Breast epithelium (tissue), 4 donors: Measurements from ENCODE around the gene ETS1. TPM values are rescaled to one million over a fixed set of nuclear protein-coding genes. Genes with fewer than 3 reads are reported as not detected.

Experiments used
- DNase-seq, 2 donors: peaks; one replicate each; pipeline ENCODE4 v3.0.0-alpha.2; 2019; ENCODE audit warnings: low spot score in 2 of 2
- H3K27ac ChIP-seq, 2 donors: fragments of 200-600 bp; sonication (generic) in 1 of 2; one replicate each; pipeline ENCODE4 v1.5.1; 2016 to 2019; ENCODE audit warnings: mild to moderate bottlenecking in 1 of 2
- H3K27me3 ChIP-seq, 2 donors: fragments of 200-600 bp; sonication (generic) in 1 of 2; one replicate each; pipeline versions ENCODE4 v1.5.1 to v1.6.0; 2017 to 2019; ENCODE audit warnings: control low read depth in 1 of 2, mild to moderate bottlenecking in 1 of 2
- H3K36me3 ChIP-seq: fragments of 200-600 bp; one replicate; pipeline ENCODE4 v1.5.1; 2019
- H3K4me1 ChIP-seq, 2 donors: fragments of 200-600 bp; sonication (generic); one replicate each; pipeline ENCODE4 v1.5.1; 2016 to 2019; ENCODE audit warnings: control low read depth in 1 of 2
- H3K4me3 ChIP-seq, 3 donors: fragments of 200-600 bp; sonication (generic); 1 replicate in 2 of 3; 2 replicates in 1 of 3; pipeline ENCODE4 v1.5.1; 2016 to 2019; ENCODE audit warnings: mild to moderate bottlenecking in 3 of 3, moderate library complexity in 2 of 3
- H3K9me3 ChIP-seq, 2 donors: fragments of 200-600 bp; sonication (generic) in 1 of 2; one replicate each; pipeline ENCODE4 v1.5.1; 2016 to 2019; ENCODE audit warnings: control low read depth in 1 of 2
- POLR2A ChIP-seq: fragments of 450-650 bp; IDR thresholded peaks from one replicate; pipeline ENCODE4 v1.6.1; 2016; ENCODE audit warnings: antibody characterized with exemption, mild to moderate bottlenecking, moderate library complexity
- POLR2AphosphoS5 ChIP-seq, 3 donors: sonication (generic); formaldehyde crosslinking; IDR thresholded peaks; one replicate each; pipeline ENCODE4 v1.6.1; 2017; ENCODE audit warnings: antibody characterized with exemption in 3 of 3
- intact Hi-C: fragments of 100-400 bp; cut with DNase I; formaldehyde crosslinking; loops from one replicate; pipeline ENCODE4 v1.15.1; 2023; ENCODE audit warnings: low total_unique reads
- total RNA-seq, 3 donors: library from RNA; depleted of rRNA; stranded (reverse); fragments of >200 nt; gene quantifications; one replicate each; pipeline ENCODE4 v1.1.0, GENCODE V29; 2016
- TF ChIP-seq, protein P1 (sequence below), 3 donors: fragments of 450-650 bp; IDR thresholded peaks; one replicate each; pipeline ENCODE4 v1.5.1; 2016 to 2017; ENCODE audit warnings: antibody characterized with exemption in 3 of 3, mild to moderate bottlenecking in 3 of 3, moderate library complexity in 3 of 3

ETS1 gene
- total RNA-seq, 3 donors from 2014 or later, result 65.6 to 92.1 (median 73.2) TPM

DNA sequence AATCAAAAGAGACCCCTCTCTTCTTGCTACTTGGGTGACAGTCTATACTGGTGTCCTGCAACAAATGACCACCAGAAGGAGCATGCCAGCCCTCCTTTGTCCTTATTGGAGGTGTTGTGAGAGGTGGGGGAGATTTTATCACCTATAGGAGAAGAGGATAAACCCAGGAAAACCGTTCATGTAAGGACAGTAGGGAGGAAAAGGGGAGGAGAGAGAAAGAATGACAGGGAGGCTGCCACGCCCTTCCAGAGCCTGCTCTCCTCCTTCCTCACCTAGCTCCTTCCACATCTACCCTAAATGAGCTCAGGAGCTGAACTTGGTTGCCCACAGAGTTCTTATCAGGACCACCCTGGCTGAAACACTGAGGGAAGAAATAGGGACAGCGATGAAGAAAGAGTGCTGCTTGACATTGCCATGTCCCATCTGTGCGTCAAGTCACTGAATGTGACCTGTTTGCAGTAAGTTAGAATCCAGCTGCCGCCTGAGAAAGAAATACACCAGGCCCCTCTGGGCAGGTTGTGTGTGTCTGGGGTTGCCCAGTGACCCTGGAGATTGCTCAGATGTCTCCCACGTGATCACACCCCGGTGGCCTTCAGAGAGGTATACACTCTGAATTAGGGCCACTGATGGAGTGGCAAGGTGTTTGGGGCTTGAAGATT, 40.4 kb upstream of the ETS1 start:
- TF ChIP-seq, protein P1, sequence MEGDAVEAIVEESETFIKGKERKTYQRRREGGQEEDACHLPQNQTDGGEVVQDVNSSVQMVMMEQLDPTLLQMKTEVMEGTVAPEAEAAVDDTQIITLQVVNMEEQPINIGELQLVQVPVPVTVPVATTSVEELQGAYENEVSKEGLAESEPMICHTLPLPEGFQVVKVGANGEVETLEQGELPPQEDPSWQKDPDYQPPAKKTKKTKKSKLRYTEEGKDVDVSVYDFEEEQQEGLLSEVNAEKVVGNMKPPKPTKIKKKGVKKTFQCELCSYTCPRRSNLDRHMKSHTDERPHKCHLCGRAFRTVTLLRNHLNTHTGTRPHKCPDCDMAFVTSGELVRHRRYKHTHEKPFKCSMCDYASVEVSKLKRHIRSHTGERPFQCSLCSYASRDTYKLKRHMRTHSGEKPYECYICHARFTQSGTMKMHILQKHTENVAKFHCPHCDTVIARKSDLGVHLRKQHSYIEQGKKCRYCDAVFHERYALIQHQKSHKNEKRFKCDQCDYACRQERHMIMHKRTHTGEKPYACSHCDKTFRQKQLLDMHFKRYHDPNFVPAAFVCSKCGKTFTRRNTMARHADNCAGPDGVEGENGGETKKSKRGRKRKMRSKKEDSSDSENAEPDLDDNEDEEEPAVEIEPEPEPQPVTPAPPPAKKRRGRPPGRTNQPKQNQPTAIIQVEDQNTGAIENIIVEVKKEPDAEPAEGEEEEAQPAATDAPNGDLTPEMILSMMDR (IDR thresholded peaks at IDR 0.05), result no peak
- TF ChIP-seq POLR2AphosphoS5 (IDR thresholded peaks at IDR 0.05), result no peak
- no peak for TF ChIP-seq POLR2A
- H3K4me1 ChIP-seq, result no peaks in the 10 kb centered on the region
- H3K27me3 ChIP-seq, result no peaks in the 10 kb centered on the region
- intact Hi-C loops, result no loop called here
- no peak overlapping the region for H3K4me3 ChIP-seq
- no peak for DNase-seq
- H3K36me3 ChIP-seq, result no peaks in the 10 kb centered on the region
- no peaks in the 10 kb centered on the region for H3K9me3 ChIP-seq
- H3K27ac ChIP-seq, result peak overlapping the region in 1 of 2 donors; percentile 25

- no peak for DNase-seq
- no peaks in the 10 kb centered on the region for H3K36me3 ChIP-seq
- H3K4me3 ChIP-seq, result no peak overlapping the region
- intact Hi-C loops, result no loop called here
- H3K27me3 ChIP-seq, result no peaks in the 10 kb centered on the region
- H3K9me3 ChIP-seq, result no peaks in the 10 kb centered on the region
- TF ChIP-seq POLR2A, result no peak
- TF ChIP-seq POLR2AphosphoS5 (IDR thresholded peaks at IDR 0.05), result no peak
- TF ChIP-seq, protein P1 (IDR thresholded peaks at IDR 0.05), result no peak
- no peaks in the 10 kb centered on the region for H3K4me1 ChIP-seq
- H3K27ac ChIP-seq, result no peak overlapping the region
Observed at GRCh38 chr11:128626913-128627665, 39.7 kb upstream of the ETS1 start.

DNA sequence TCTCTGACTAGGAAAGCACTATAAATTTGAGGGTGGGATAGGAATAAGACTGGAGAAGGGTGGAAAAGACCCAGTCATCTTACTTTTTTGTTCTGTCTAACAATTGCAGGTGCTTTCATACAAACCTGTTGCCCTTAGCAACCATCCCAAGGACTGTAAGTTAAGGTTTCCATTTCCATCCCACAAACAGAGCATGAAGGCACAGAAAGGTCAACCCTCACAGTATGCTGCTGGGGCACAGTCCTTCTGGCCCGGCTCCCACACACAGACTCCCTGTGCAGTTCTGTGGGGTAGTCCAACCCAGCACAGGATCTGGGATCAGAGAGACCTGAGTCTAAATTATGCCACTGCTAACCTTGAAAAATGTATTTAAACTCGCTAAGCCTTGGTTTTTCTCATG, 38.4 kb upstream of the ETS1 start:
- DNase-seq, result no peak
- TF ChIP-seq POLR2AphosphoS5 (IDR thresholded peaks at IDR 0.05), result no peak
- TF ChIP-seq, protein P1 (IDR thresholded peaks at IDR 0.05), result no peak
- TF ChIP-seq POLR2A, result no peak
- no peaks in the 10 kb centered on the region for H3K9me3 ChIP-seq
- no peaks in the 10 kb centered on the region for H3K27me3 ChIP-seq
- H3K27ac ChIP-seq, result no peak overlapping the region
- no peaks in the 10 kb centered on the region for H3K4me1 ChIP-seq
- intact Hi-C loops, result no loop called here
- no peak overlapping the region for H3K4me3 ChIP-seq
- no peaks in the 10 kb centered on the region for H3K36me3 ChIP-seq

GRCh38 chr11:128625326-128625725, 38.0 kb upstream of the ETS1 start:
- Histone ChIP-seq H3K4me1 (no peaks in the 10 kb centered on the region), H3K27ac (peak overlapping the region in 1 of 2 donors; percentile 6), H3K36me3 (no peaks in the 10 kb centered on the region), H3K27me3 (no peaks in the 10 kb centered on the region), H3K4me3 (no peak overlapping the region), H3K9me3 (no peaks in the 10 kb centered on the region)
- no peak for DNase-seq
- intact Hi-C loops, result no loop called here
- TF ChIP-seq POLR2AphosphoS5 (IDR thresholded peaks at IDR 0.05) (no peak), POLR2A (no peak)
- TF ChIP-seq, protein P1 (IDR thresholded peaks at IDR 0.05), result no peak
